Heart left ventricle (tissue), 16 donors: Measurements from ENCODE around the gene MAN1C1. TPM values are rescaled to one million over a fixed set of nuclear protein-coding genes. Genes with fewer than 3 reads are reported as not detected.

Experiments used
- ATAC-seq, 4 donors: fragments of 200-7000 bp; cut with Tn5 transposase; one replicate each; pipeline ENCODE4 v1.9.1; 2020 to 2022; ENCODE audit warnings: moderate library complexity in 4 of 4, mild to moderate bottlenecking in 3 of 4, moderate number of reproducible peaks in 1 of 4
- DNase-seq, 5 donors: peaks; one replicate each; pipeline ENCODE4 v3.0.0-alpha.2; 2020
- H3K27ac ChIP-seq, 12 donors: fragments of 200-600 bp; sonication (generic) in 4 of 12; one replicate each; pipeline versions ENCODE4 v1.5.0 to v1.8.0; 2016 to 2022; ENCODE audit warnings: mild to moderate bottlenecking in 2 of 12
- H3K27me3 ChIP-seq, 9 donors: fragments of 200-600 bp; sonication (generic) in 2 of 9; one replicate each; pipeline versions ENCODE4 v1.5.1 to v1.8.0; 2016 to 2022; ENCODE audit warnings: mild to moderate bottlenecking in 3 of 9
- H3K36me3 ChIP-seq, 9 donors: fragments of 200-600 bp; sonication (generic) in 2 of 9; one replicate each; pipeline versions ENCODE4 v1.5.0 to v1.8.0; 2018 to 2022; ENCODE audit warnings: mild to moderate bottlenecking in 2 of 9
- H3K4me1 ChIP-seq, 12 donors: fragments of 200-600 bp; sonication (generic) in 4 of 12; one replicate each; pipeline versions ENCODE4 v1.5.0 to v1.8.0; 2016 to 2022; ENCODE audit warnings: mild to moderate bottlenecking in 3 of 12
- H3K4me3 ChIP-seq, 12 donors: fragments of 200-600 bp; sonication (generic) in 4 of 12; one replicate each; pipeline versions ENCODE4 v1.5.0 to v1.8.0; 2017 to 2022; ENCODE audit warnings: mild to moderate bottlenecking in 9 of 12, moderate library complexity in 4 of 12
- H3K9me3 ChIP-seq, 12 donors: fragments of 200-600 bp; sonication (generic) in 4 of 12; one replicate each; pipeline versions ENCODE4 v1.5.0 to v1.8.0; 2016 to 2022; ENCODE audit warnings: mild to moderate bottlenecking in 1 of 12
- CTCF ChIP-seq, 12 donors: fragments of 200-600 bp; sonication (generic) in 4 of 12; IDR thresholded peaks; one replicate each; pipeline versions ENCODE4 v1.5.0 to v1.8.0; 2018 to 2022; ENCODE audit warnings: antibody characterized with exemption in 12 of 12, mild to moderate bottlenecking in 5 of 12
- POLR2A ChIP-seq, 2 donors: fragments of 450-650 bp; IDR thresholded peaks; one replicate each; pipeline ENCODE4 v1.6.1; 2017; ENCODE audit warnings: antibody characterized with exemption in 2 of 2, mild to moderate bottlenecking in 2 of 2, moderate library complexity in 2 of 2
- WGBS, 4 donors: extraction: QIAGEN DNeasy Blood & Tissue Kit in 2 of 4; methylation state at CpG; one replicate each; pipeline versions ENCODE4 v1.1.5 to v1.1.7; 2013 to 2018; 5-methylcytosine and 5-hydroxymethylcytosine counted together
- intact Hi-C, 10 donors: fragments of 100-400 bp; cut with DNase I; formaldehyde crosslinking; loops; one replicate each; pipeline versions ENCODE4 v1.11.1 to v1.14.2; 2022
- polyA plus RNA-seq, 2 donors: library from polyadenylated mRNA; stranded (reverse); fragments of 200-250 nt; gene quantifications; one replicate each; pipeline ENCODE4 v1.2.3, GENCODE V29; 2013
- total RNA-seq, 9 donors: library from RNA; depleted of rRNA in 2 of 9; stranded (reverse); fragments of >200 nt in 2 of 9; fragmentation: NEBNext Ultra II Directional in 3 of 9; extraction: Animal tissue kit (Norgen Biotek cat#: 25700) in 3 of 9; gene quantifications; one replicate each; pipeline versions ENCODE4 v1.1.0 to v1.2.4, GENCODE V29; 2016 to 2023
- donor health status: ischemic (EF 13 %, LVEDD 7.1; RV severe dilation, severe dysfunction).
- donor health status: healthy with polysubstance abuse.
- donor health status: DM: no; HTN: yes; CAD: no.
- donor health status: DM: no; HTN: no; CAD: no.
- donor health status: ischemic (EF 25% LVEDD 6.9; RV normal size, moderate dysfunction).
- donor health status: ischemic (EF 25% LVEDD 5.7; RV mildly dilated, moderate dysfunction).
- donor health status: healthy.
- donor health status: DM: yes; HTN: yes; CAD: no.
- donor health status: ischemic (EF 35%, LVEDD 5.7; RV mildly dilated, moderate dysfunction).
- donor health status: nonischemic (EF 11% LVEDD 7.7; RV severe dilation, severe dysfunction).
- donor health status: DM: yes; HTN: yes; CAD: no.
- donor health status: PGD.
- donor health status: ischemic (EF 29% LVEDD 5.4; RV normal size, mild dysfunction).
- donor health status: nonischemic (EF 23%, LVEDD 6.1; RV moderate dilation, normal function).

Gene MAN1C1
- total and polyA plus RNA-seq, 11 donors = 7.7 to 25.7 (median 14.7) TPM

GRCh38 chr1:25715888-25716287 lies 99.3 kb downstream of the MAN1C1 start:
- no peak overlapping the region for H3K4me3 ChIP-seq
- H3K9me3 ChIP-seq = no peaks in the 10 kb centered on the region
- H3K36me3 ChIP-seq = no peaks in the 10 kb centered on the region
- TF ChIP-seq POLR2A (IDR thresholded peaks at IDR 0.05) = no peak
- no peak for TF ChIP-seq CTCF (IDR thresholded peaks at IDR 0.05)
- ATAC-seq (no peak), DNase-seq (no peak)
- 94 to 96% (median 95%) methylated on average over 5 of the region's 5 CpGs for WGBS, 4 donors
- H3K4me1 ChIP-seq = peaks cover 0 to 15% (median under 1%) of the 10 kb centered on the region in 12 donors
- no peaks in the 10 kb centered on the region for H3K27me3 ChIP-seq
- no peak overlapping the region for H3K27ac ChIP-seq
- intact Hi-C loops = no loop called here

GRCh38 chr1:25716320-25716719 lies 99.7 kb downstream of the MAN1C1 start:
- no peak for ATAC-seq
- intact Hi-C loops = no loop called here
- no peaks in the 10 kb centered on the region for H3K9me3 ChIP-seq
- no peak for DNase-seq
- no peak overlapping the region for H3K4me3 ChIP-seq
- H3K4me1 ChIP-seq = peaks cover 0 to 11% (median 0%) of the 10 kb centered on the region in 12 donors
- 90 to 94% (median 93%) methylated on average over 5 of the region's 5 CpGs for WGBS, 4 donors
- no peaks in the 10 kb centered on the region for H3K36me3 ChIP-seq
- no peak overlapping the region for H3K27ac ChIP-seq
- H3K27me3 ChIP-seq = no peaks in the 10 kb centered on the region
- TF ChIP-seq CTCF (IDR thresholded peaks at IDR 0.05) (no peak), POLR2A (IDR thresholded peaks at IDR 0.05) (no peak)

GRCh38 chr1:25718732-25719131 lies 102.1 kb downstream of the MAN1C1 start:
- TF ChIP-seq CTCF (IDR thresholded peaks at IDR 0.05) (no peak), POLR2A (IDR thresholded peaks at IDR 0.05) (no peak)
- Histone ChIP-seq H3K27ac (no peak overlapping the region), H3K4me1 (no peaks in the 10 kb centered on the region), H3K27me3 (no peaks in the 10 kb centered on the region), H3K4me3 (no peak overlapping the region), H3K36me3 (no peaks in the 10 kb centered on the region), H3K9me3 (no peaks in the 10 kb centered on the region)
- ATAC-seq (no peak), DNase-seq (no peak)
- 90 to 98% (median 93%) methylated on average over 2 of the region's 2 CpGs for WGBS, 4 donors
- intact Hi-C loops = no loop called here

- H3K4me1 ChIP-seq = no peaks in the 10 kb centered on the region
- no peaks in the 10 kb centered on the region for H3K9me3 ChIP-seq
- no peak for ATAC-seq
- no peak for DNase-seq
- TF ChIP-seq POLR2A (IDR thresholded peaks at IDR 0.05) = no peak
- no peak for TF ChIP-seq CTCF (IDR thresholded peaks at IDR 0.05)
- 81 to 88% (median 85%) methylated on average over 5 of the region's 5 CpGs for WGBS, 4 donors
- H3K36me3 ChIP-seq = no peaks in the 10 kb centered on the region
- no peak overlapping the region for H3K4me3 ChIP-seq
- intact Hi-C loops = no loop called here
- no peaks in the 10 kb centered on the region for H3K27me3 ChIP-seq
- no peak overlapping the region for H3K27ac ChIP-seq
Observed at GRCh38 chr1:25720624-25721023, 104.0 kb downstream of the MAN1C1 start.
